GM12891 (cell line): Measurements from ENCODE around the gene BBS4.

ENCODE experiments used
- POLR2A ChIP-seq: IDR thresholded peaks from 2 replicates; pipeline ENCODE4 v1.6.1; 2011; ENCODE audit warnings: low read depth, low read length, control low read depth
- TAF1 ChIP-seq: IDR thresholded peaks from 2 replicates; pipeline ENCODE4 v1.6.1; 2011; ENCODE audit warnings: low read depth, low read length, control low read depth

- TF ChIP-seq POLR2A (no peak), TAF1 (no peak)
Observed at GRCh38 chr15:72785841-72786240, 99.8 kb downstream of the BBS4 start.
